GM20431 (cell line): ENCODE measurements around the gene FIBIN.
"Not testable (repeated sequence)": the region's sequence is repeated elsewhere in the genome, so short reads cannot be mapped to it uniquely, and the experiment has no call there.

ENCODE experiments used
- in situ Hi-C: fragments of 300-500 bp; cut with MseI, MboI; formaldehyde crosslinking; loops from one replicate; pipeline ENCODE4 v1.15.0; 2020; ENCODE audit warnings: low sequenced_read_pairs; ENCODE audit not compliant: unreplicated experiment

FIBIN gene

DNA sequence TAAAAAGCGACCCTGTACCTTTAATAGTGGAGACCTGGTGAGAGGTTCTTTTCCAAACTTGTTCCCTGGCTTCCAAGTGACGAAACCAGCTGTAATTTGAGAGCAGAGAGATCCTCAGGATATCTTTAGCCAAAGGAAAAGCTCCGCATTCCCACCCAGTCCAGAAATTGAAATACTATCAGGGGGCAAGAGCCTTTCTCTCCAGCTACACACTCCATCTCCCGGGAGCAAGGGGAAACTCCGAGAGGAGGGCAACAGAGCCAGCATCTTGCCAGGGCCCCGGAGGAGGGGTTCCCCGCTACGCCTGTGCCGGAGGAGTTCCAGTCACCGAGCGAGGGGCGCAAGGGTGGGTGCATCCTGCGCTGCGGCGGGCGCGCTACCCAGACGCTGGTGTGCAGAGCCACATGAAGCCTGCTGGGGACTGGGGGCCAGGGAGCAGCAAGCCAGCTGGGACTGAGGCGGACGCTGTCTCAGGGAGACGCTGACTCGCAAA lies at the start of gene FIBIN:
TSS of gene FIBIN (plus strand) at position 148 of the 493 bp plus-strand sequence. CDS start 415 bp downstream, outside the sequence.
- in situ Hi-C loops, result no loop called here

- in situ Hi-C loops, result no loop called here
These were observed 48.8 kb upstream of the FIBIN start for GRCh38 chr11:26944866-26945664.

DNA sequence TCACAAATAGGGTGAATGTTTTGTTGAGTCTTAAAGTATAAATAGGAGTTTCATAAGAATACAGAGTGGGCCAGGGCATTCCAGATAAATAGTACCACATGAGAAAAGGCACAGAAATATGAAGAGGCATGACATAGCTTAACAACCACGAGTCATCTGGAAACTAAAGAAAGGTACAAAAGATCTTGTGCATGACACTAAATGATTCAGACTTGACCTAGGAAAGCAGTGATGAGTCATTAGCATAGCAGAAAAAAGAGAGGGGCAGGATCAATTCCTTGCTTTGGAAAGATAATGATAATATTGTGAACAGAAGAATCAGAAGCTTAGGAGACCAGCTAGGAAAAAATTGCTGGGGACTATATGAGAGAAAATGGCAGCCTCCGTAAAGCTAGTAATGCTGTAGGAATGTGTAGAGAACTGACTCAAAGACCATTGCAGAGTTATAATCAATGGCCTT lies 47.6 kb upstream of the FIBIN start:
- in situ Hi-C loops, result no loop called here

DNA sequence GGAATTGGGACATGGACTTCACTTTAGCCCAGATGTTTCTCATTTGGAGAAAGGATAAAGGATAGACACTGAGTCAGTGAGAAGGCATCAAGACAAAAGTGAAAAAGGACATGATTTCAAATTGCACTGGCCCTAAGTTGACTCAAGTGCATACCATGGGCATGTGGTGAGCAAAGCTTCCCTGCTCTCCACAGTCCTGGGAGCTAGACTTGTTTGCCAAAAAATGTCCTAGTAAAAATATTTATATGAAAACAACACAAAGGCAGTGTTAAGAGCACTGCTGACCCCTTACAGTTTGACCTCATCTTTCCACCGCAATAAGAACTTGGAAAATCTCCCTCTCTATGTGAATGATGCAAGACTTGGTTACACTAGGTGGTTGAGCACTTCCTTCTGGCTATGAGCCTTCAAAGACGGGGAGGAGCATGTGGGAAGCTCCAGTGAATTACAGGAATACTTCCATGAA lies 46.5 kb upstream of the FIBIN start:
- in situ Hi-C loops, result no loop called here

- in situ Hi-C loops, result no loop called here
These were observed 45.8 kb upstream of the FIBIN start for GRCh38 chr11:26947904-26948639.

DNA sequence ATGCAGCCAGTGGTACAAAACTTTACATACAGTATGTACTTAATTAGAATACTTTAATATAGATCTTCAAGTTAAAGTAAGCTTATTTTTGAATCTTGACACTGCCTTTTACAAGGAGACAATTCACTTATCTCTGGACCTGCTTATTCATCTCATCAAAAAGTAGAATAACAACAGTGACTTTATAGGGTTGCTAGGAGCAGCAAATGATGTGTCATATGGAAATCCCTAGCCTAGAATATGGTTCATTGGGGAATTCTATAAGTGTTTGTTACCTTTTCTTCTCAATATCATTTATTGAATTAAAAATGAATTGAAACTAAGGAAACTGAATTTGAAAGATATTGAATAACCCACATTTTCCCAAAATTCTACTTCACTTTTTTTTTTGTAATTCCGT lies 45.0 kb upstream of the FIBIN start:
- in situ Hi-C loops, result no loop called here

GRCh38 chr11:26949846-26950245 lies 44.1 kb upstream of the FIBIN start:
- in situ Hi-C loops, result no loop called here

- in situ Hi-C loops, result no loop called here
These were observed 43.6 kb upstream of the FIBIN start for GRCh38 chr11:26950260-26950719.

- in situ Hi-C loops, result no loop called here
These were observed 42.0 kb upstream of the FIBIN start for GRCh38 chr11:26951809-26952515.

DNA sequence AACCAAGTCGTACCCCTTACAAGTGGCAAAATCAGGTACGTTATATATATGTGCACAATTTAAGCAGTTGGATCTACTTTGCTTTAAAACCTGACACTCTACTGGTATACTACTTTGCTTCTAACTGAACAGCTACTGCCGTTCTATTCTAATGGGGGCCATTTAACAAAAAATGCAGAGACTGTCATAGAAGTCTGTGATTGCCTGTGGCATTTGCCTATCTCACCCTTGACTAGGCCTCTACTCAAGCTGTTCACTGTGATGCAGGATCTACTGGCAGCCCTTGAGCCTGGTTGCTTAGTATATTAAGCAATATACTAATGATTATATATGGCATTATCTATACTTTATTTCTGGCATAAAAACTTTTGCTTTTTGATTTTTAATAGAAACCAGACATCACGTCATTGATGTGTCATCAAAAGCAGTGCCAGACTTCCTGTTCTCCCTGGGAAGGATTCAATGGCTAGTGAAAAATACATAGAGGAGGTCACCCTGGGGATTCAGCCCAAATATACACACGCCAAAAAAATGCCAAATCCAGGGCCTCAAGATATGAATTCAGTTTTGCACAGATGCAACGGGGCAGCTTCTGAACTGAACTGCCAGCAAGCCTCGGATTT lies 40.0 kb upstream of the FIBIN start:
- in situ Hi-C loops, result no loop called here

- in situ Hi-C loops, result no loop called here
These were observed 35.8 kb upstream of the FIBIN start for GRCh38 chr11:26958005-26958701.

- in situ Hi-C loops, result no loop called here
These were observed 35.2 kb upstream of the FIBIN start for GRCh38 chr11:26958702-26959049.

GRCh38 chr11:26960281-26960680 lies 33.6 kb upstream of the FIBIN start:
- in situ Hi-C loops, result no loop called here

DNA sequence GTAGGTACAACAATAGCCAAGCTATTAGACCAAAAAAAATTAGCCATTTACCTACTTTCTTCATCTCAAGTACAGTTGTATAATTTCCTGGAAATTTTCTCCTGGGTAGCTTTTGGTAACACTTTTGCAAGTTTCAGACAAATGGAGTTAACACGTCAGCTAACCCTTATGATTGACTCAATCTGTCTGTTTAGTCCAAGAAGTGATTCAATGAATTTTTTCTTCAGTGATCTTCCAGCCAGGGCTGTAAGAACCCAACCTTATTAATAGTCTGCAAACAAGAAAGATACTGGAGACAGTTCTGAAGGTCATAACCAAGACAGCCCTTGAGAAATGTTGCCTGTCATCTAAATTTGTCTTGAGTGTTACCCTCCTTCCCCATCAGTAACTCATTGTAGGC lies 30.1 kb upstream of the FIBIN start:
- in situ Hi-C loops, result no loop called here

DNA sequence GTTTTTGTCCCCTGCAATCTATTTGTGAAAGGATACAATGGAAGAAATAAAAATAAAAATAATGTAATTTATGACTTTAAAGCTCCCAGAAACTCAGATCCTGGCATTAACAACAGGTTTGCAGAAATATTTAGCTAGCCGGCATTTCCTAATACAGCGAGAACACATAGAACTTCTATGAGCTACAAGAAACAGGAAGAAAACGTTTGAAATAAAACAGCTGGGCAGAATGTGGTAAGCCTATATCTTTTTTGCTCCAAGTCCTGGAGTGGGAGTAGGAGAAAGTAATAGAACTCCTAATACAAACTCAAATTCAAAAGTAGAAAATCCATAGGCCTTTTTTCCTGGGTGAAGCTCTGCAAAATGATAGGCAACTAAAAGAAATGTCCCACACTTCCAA lies 29.6 kb upstream of the FIBIN start:
- in situ Hi-C loops, result no loop called here

DNA sequence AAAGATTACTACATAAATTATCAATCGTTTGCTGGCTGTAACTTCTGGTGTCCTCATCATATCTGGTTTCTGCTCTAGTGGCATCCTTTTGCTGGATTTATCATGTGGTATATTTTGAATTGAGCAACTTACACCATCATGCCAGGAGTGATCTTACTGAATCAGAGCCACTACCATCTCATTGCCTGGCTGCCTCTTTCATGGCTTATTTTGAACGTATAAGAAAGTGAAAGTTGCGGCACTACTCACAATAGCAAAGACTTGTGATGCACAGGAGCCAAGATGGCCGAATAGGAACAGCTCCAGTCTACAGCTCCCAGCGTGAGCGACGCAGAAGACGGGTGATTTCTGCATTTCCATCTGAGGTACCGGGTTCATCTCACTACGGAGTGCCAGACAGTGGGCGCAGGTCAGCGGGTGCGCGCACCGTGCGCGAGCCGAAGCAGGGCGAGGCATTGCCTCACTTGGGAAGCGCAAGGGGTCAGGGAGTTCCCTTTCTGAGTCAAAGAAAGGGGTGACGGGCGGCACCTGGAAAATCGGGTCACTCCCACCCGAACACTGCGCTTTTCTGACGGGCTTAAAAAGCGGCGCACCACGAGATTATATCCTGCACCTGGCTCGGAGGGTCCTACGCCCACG lies 28.9 kb upstream of the FIBIN start:
- in situ Hi-C loops, result not testable (repeated sequence)

DNA sequence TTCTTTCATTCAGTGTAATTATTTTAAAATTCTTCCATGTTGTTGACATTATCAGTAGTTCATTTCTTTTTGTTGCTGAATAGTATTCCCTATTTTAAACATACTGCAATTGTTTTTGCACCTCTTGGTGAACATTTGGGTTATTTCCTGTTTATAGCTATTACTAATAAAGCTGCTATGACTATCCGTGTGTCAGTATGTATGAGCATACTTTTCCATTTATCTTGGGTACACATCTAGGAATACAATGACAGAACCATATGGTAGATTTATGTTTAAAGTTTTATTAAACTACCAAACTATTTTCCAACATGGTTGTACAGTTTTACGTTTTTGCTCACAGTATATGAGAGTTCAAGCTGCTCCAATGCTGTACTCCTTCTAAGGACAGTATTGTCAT lies 22.0 kb upstream of the FIBIN start:
- in situ Hi-C loops, result no loop called here

DNA sequence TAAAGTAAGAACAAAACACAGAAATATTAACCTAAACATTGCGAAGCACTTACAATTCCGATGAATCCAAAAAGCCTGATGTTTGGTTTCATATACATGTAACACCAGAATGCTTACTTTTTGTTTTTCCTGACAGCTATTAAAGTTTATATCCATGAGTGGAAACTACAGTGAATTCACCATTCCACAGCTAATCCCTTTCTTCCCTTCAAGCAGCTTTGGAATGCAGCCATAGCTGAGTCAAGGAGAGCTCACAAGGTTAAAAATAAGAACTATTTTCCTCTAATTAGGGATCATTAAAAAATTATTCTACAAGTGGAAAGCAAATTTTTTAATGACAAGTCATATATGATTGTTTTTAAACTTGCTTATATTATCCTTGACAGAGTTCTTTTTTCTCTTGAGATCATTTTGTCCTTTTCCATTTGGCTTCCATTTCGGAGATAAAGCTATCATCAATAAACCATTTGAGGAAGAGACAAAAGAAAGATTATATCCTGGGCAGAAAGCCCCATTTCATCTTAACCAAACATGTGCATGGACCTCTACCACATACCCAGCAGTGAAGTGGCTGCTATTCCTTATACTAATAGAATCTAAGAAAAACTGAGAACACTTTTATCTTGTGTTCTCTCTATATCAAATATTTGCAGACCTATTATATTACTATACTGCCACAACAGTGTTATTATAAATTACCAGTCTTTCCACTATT lies 19.7 kb upstream of the FIBIN start:
- in situ Hi-C loops, result no loop called here
